ENCODE results near the gene FOXN4.

DNA sequence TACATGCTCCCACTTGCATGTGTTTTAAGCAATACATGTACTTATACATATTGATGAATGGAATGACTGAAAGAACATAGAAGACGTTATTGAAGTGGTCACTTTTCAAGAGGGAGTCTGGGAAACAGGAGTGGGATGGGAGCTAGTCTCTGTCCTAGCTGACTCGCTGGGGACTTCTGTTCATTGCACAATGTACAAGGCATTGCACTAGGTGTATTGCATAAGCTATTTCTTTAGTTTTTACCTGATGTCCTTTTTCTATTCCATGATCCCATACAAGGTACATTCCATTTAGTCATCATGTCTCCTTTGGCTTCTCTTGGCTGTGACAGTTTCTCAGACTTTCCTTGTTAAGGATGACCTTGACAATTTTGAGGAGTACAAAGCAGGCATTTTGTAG, 34.6 kb upstream of the FOXN4 start:
- TF ChIP-seq, protein P1, sequence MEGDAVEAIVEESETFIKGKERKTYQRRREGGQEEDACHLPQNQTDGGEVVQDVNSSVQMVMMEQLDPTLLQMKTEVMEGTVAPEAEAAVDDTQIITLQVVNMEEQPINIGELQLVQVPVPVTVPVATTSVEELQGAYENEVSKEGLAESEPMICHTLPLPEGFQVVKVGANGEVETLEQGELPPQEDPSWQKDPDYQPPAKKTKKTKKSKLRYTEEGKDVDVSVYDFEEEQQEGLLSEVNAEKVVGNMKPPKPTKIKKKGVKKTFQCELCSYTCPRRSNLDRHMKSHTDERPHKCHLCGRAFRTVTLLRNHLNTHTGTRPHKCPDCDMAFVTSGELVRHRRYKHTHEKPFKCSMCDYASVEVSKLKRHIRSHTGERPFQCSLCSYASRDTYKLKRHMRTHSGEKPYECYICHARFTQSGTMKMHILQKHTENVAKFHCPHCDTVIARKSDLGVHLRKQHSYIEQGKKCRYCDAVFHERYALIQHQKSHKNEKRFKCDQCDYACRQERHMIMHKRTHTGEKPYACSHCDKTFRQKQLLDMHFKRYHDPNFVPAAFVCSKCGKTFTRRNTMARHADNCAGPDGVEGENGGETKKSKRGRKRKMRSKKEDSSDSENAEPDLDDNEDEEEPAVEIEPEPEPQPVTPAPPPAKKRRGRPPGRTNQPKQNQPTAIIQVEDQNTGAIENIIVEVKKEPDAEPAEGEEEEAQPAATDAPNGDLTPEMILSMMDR (IDR thresholded peaks at IDR 0.05 in 4 of 5, conservative IDR thresholded peaks at IDR 0.05 in 1 of 5), result no peak
- no peak for TF ChIP-seq POLR2A (IDR thresholded peaks at IDR 0.05)

All from gastrocnemius medialis (tissue), 4 donors.